ENCODE results near the gene HASPIN.

HASPIN gene

DNA sequence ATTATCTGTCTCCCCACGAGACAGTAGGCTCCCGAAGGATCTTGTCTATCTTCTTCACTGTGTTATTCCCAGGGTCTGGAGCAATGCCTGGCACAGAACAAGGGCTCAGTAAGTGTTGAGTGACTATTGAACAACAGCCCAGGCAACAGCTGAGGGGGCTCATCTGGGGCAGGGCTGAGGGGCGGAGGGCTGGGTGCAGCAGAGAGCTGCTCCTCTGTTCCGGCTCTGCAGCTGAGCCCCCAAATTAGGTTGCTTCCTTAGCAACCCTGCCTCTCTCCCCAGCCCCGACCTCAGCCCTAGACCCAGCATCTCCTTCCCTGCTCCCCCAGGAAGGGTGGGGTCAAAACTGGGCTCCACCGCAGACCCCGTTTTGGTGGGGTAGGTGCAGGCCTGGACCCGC is 45.1 kb downstream of the HASPIN start:
- DNase-seq = no peak

- DNase-seq = peak; percentile 34
Observed at GRCh38 chr17:3770466-3770865, 46.8 kb downstream of the HASPIN start.

GRCh38 chr17:3771140-3771539 is 47.4 kb downstream of the HASPIN start:
- DNase-seq = no peak

DNA sequence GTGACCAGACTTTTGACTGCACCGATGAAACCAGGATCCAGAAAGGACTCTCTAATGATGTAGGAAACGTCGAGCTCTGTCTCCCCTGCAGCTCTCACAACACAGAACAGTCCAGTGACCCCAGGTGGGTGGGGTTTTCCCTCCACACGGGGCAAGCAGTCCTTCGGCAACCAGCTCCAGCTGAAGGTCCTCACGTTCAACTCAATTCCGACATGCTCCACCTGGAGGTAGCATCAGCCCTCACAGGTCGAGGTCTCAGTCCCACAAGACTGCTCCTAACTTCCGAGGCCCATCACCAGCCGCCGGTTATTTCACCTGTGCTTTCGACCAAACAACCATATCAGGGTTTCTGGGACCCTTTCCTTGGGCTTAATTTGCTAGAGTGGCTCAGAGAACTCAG is 49.1 kb downstream of the HASPIN start:
- no peak for DNase-seq

GRCh38 chr17:3773511-3773910 is 49.8 kb downstream of the HASPIN start:
- no peak for DNase-seq

DNA sequence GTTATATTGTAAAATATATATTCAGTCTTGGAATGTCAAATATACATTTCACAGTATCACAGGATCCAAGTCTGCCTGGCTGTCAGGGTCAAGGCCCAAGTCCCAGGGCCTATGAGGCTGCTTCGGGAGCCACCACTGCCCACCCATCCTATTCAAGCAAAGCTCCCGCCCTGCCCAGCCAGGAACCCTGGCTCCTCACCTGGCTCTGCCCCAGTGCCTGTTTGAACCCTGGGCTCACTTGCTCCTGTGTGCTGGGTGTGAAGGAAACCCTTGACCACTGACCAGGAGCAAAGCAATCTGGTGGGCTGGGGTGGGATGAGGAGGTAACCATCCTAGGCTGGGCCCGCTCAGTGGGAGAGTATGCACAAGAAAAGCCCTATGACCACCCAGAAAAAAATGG is 50.3 kb downstream of the HASPIN start:
- DNase-seq = no peak

Measured in hematopoietic multipotent progenitor cell treated with erythropoietin and hydrocortisone succinate and interleukin-3 and kit ligand, for 6 days (in vitro differentiated cells).